ENCODE measurements around the gene AGT. TPM values are rescaled to one million over a fixed set of nuclear protein-coding genes. Genes with fewer than 3 reads are reported as not detected.
"Not testable (repeated sequence)": the region's sequence is repeated elsewhere in the genome, so short reads cannot be mapped to it uniquely, and the experiment has no call there.

The AGT gene
- total RNA-seq, 1 donor from 2014 or later = not detected

GRCh38 chr1:230745071-230745470, 31.1 kb upstream of the AGT start:
- intact Hi-C loops (cut with micrococcal nuclease) = no loop called here

GRCh38 chr1:230744382-230744781, 30.5 kb upstream of the AGT start:
- intact Hi-C loops (cut with micrococcal nuclease) = no loop called here

- intact Hi-C loops (cut with micrococcal nuclease) = no loop called here
Measured at GRCh38 chr1:230743899-230744298, 30.0 kb upstream of the AGT start.

- intact Hi-C loops (cut with micrococcal nuclease) = no loop called here
Measured at GRCh38 chr1:230739564-230740290, 25.8 kb upstream of the AGT start.

GRCh38 chr1:230737622-230738262, 23.8 kb upstream of the AGT start:
- intact Hi-C loops (cut with micrococcal nuclease) = no loop called here

- intact Hi-C loops (cut with micrococcal nuclease) = no loop called here
Measured at GRCh38 chr1:230735447-230735846, 21.5 kb upstream of the AGT start.

- intact Hi-C loops (cut with micrococcal nuclease) = no loop called here
Measured at GRCh38 chr1:230730977-230731376, 17.1 kb upstream of the AGT start.

GRCh38 chr1:230728710-230729392, 14.9 kb upstream of the AGT start:
- intact Hi-C loops (cut with micrococcal nuclease) = no loop called here

- intact Hi-C loops (cut with micrococcal nuclease) = no loop called here
Measured at GRCh38 chr1:230725256-230726012, 11.5 kb upstream of the AGT start.

GRCh38 chr1:230721849-230722522, 8.1 kb upstream of the AGT start:
- intact Hi-C loops (cut with micrococcal nuclease) = not testable (repeated sequence)

- intact Hi-C loops (cut with micrococcal nuclease) = no loop called here
Measured at GRCh38 chr1:230717251-230717650, 3.3 kb upstream of the AGT start.

GRCh38 chr1:230716453-230716852, 2.5 kb upstream of the AGT start:
- intact Hi-C loops (cut with micrococcal nuclease) = not testable (repeated sequence)

- intact Hi-C loops (cut with micrococcal nuclease) = no loop called here
Measured at GRCh38 chr1:230715510-230715909, 1.6 kb upstream of the AGT start.

- intact Hi-C loops (cut with micrococcal nuclease) = no loop called here
Measured at GRCh38 chr1:230713547-230713914, 391 bp downstream of the AGT start.

GRCh38 chr1:230713138-230713537, 784 bp downstream of the AGT start:
- intact Hi-C loops (cut with micrococcal nuclease) = no loop called here

GRCh38 chr1:230712470-230712942, 1.4 kb downstream of the AGT start:
- intact Hi-C loops (cut with micrococcal nuclease) = no loop called here

GRCh38 chr1:230711245-230711644, 2.7 kb downstream of the AGT start:
- intact Hi-C loops (cut with micrococcal nuclease) = no loop called here

- intact Hi-C loops (cut with micrococcal nuclease) = no loop called here
Measured at GRCh38 chr1:230710543-230710904, 3.4 kb downstream of the AGT start.

GRCh38 chr1:230709619-230710542, 4.0 kb downstream of the AGT start:
- intact Hi-C loops (cut with micrococcal nuclease) = no loop called here

Measured in T-helper 1 cell treated with Interleukin-12 subunit alpha and Interleukin-12 subunit beta and Interleukin-4 antibody, amounts not matched to agents 30 ng/mL and 1 ng/mL, for 36 hours (primary cell).